Measurements from ENCODE around the gene LAMA2.

DNA sequence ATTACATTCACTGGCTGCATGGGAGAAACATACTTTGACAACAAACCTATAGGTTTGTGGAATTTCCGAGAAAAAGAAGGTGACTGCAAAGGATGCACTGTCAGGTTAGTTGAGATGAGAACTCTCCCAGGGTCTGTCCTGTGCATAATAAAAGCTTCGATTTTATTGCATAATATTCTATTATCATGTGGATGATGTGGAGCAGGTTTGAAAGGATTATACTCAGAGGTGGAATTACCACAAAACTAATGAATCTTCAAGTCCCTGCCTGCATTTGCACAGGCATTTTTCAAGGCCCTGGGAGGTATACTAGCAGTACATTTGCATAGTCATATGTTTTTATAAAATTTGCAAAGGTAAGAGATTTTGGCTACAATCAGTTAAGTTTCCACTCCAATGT, 577.3 kb downstream of the LAMA2 start:
- TF ChIP-seq, protein P1, sequence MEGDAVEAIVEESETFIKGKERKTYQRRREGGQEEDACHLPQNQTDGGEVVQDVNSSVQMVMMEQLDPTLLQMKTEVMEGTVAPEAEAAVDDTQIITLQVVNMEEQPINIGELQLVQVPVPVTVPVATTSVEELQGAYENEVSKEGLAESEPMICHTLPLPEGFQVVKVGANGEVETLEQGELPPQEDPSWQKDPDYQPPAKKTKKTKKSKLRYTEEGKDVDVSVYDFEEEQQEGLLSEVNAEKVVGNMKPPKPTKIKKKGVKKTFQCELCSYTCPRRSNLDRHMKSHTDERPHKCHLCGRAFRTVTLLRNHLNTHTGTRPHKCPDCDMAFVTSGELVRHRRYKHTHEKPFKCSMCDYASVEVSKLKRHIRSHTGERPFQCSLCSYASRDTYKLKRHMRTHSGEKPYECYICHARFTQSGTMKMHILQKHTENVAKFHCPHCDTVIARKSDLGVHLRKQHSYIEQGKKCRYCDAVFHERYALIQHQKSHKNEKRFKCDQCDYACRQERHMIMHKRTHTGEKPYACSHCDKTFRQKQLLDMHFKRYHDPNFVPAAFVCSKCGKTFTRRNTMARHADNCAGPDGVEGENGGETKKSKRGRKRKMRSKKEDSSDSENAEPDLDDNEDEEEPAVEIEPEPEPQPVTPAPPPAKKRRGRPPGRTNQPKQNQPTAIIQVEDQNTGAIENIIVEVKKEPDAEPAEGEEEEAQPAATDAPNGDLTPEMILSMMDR (IDR thresholded peaks at IDR 0.05; ENCODE audit: insufficient read depth, low read depth, low read length) = no peak
- TF ChIP-seq EZH2 (IDR thresholded peaks at IDR 0.05; ENCODE audit: insufficient read depth, low read length) = no peak
